HG03064 (cell line): ENCODE results near the gene GOLGA8T.
"Not testable (repeated sequence)": the region's sequence is repeated elsewhere in the genome, so short reads cannot be mapped to it uniquely, and the experiment has no call there.

ENCODE experiments used
- ATAC-seq: cut with Tn5 transposase; IDR thresholded peaks from one replicate; pipeline ENCODE4 v1.9.1; 2021; ENCODE audit warnings: low read depth; ENCODE audit not compliant: unreplicated experiment

Gene GOLGA8T, protein sequence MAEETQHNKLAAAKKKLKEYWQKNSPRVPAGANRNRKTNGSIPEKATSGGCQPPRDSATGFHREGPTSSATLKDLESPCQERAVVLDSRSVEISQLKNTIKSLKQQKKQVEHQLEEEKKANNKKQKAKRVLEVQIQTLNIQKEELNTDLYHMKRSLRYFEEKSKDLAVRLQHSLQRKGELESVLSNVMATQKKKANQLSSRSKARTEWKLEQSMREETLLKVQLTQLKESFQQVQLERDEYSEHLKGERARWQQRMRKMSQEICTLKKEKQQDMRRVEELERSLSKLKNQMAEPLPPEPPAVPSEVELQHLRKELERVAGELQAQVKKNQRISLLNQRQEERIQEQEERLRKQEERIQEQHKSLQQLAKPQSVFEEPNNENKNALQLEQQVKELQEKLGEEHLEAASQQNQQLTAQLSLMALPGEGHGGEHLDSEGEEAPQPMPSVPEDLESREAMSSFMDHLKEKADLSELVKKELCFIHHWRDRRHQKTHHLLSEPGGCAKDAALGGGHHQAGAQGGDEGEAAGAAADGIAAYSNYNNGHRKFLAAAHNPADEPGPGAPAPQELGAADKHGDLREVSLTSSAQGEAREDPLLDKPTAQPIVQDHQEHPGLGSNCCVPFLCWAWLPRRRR

DNA sequence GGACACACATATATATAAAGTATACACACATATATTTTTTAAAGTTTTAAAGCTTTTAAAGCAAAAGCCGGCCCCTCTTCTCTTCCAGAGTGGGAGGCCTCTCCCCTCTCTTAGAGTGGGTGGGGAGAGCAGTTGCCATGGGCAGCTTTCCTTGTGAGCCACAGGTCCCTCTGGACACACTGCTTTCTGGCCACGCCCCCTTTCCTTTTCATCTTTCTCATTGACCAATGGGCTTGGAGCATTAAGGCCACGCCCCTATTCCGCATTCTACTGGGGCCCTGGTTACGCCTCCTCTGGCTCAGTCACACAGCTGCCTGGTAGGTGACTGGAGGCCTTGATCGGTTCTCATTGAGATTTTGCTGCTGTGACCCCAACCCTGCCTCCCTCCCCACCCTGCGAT is at the start of gene GOLGA8T:
Gene GOLGA8T, plus strand, starts transcription at position 301 of the 400 bp plus-strand sequence. Its CDS starts 98 bp downstream, at position 399.
- ATAC-seq: not testable (repeated sequence)

DNA sequence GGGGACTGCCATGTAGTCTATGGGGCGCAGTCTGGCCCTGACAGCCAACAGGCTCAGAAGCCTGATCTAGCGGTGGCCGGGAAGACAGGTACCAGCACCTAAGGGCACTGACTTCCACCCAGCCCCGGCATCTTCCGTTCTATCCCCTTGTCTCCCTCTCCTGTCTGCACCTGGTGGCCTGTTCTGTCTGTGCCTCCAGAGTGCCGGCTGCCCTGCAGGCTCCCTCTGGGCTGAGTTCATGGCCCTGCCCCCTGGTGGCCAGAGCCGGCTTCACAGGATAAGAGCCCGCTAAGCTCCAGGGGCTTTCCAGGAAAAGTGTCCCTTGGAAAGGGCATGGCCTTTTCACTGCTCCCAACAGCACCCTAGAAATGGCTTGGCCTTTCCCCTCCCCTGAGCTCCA is 37.0 kb upstream of the GOLGA8T start:
- not testable (repeated sequence) for ATAC-seq

DNA sequence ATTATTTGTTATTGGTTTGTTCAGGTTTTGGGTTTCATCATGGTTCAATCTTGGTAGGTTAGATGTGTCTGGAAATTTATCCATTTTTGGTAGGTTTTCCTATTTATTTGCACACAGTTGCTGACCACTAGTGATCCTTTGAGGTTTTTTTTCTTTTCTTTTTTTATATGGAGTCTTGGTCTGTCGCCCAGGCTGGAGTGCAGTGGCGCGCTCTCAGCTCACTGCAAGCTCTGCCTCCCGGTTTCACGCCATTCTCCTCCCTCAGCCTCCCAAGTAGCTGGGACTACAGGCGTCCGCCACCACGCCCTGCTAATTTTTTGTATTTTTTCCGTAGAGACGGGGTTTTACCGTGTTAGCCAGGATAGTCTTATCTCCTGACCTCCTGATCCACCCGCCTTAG is 32.0 kb upstream of the GOLGA8T start:
- not testable (repeated sequence) for ATAC-seq

DNA sequence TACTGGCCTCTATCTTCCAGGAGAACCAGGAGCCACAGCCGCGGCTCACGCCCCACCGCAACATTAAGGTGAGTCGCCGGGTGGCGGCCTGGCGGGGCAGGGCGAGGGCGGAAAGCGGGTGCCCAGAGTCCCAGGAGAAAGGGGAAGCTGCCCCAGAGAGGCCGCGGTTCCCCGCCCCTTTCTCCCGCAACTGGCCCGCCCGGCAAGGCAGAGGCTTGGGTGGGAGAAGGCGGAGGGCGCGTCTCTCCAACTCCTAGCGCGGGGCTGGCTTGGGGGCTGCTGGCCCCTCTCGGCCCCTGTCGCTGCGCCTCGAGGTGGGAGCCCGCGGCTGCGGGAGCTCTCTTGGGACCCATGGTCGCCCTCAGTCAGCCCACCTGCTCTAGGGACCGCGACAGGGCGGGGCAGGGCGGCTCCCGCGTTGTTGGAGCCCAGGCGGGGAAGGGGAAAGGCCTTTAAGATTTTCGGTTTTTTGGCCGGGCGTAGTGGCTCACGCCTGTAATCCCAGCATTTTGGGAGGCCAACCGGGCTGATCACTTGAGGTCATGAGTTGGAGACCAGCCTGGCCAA is 30.8 kb upstream of the GOLGA8T start:
- not testable (repeated sequence) for ATAC-seq

DNA sequence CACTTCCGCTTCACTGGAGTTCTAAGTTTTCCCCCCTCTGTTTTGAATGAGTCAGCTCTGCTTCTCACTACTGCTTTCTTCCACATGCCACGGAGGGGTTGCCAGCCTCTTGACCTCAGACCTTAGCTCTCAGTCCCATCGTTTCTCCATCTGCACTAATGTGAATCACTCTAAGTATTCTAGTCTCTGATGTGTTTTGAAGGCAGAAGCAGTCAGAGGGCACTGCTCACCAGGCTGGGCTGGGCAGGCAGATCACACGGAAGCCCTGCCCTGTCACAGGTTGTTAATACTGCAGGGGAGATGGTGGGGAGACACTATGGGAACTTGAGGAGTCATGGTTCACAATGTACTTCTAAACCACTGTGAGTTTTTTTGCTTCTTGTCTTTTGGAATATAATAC is 24.3 kb upstream of the GOLGA8T start:
- not testable (repeated sequence) for ATAC-seq

DNA sequence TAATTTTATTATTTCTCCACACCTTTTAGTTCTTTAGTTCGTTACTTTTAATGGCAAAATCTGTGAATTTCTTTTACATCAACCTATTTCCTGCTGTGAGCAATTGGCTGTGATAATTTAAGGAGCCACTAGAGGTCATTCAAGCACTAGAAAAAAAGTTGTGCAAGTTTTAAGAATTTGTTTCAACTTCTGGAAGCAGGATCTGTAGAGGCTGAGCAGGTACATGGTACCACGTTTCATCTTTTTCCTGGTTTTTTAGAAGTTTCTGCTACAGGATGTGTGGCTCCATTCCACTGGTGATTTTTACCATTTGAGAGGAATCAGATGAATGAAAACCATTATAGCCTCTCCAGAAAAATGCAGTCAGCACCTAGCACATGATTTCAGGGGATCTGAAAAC is 4.8 kb upstream of the GOLGA8T start:
- ATAC-seq: not testable (repeated sequence)

DNA sequence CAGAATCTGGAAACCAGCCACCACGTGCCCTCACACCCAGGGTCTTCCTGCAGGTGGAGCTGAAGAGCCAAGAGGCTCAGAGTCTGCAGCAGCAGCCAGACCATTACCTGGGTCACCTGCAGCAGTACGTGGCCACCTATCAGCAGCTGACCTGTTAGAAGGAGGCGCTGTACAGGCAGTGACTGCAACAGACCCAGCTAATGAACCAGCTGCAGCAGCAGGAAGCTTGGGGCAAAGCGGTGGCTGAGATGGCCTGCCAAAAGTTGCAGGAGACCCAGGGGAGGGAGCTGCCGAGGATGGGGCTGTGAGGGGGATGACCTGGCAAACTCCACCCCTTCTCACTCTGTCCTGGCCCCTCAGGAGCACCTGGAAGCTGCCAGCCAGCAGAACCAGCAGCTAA is 8.4 kb downstream of the GOLGA8T start:
- not testable (repeated sequence) for ATAC-seq

DNA sequence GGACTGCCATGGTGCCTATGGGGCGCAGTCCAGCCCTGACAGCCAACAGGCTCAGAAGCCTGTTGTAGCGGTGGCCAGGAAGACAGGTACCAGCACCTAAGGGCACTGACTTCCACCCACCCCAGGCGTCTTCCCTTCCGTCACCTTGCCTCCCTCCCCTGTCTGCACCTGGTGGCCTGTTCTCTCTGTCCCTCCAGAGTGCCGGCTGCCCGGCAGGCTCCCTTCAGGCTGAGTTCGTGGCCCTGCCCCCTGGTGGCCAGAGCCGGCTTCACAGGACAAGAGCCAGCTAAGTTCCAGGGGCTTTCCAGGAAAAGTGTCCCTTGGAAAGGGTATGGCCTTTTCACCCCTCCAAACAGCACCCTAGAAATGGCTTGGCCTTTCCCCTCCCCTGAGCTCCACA is 15.0 kb downstream of the GOLGA8T start:
- ATAC-seq: not testable (repeated sequence)

DNA sequence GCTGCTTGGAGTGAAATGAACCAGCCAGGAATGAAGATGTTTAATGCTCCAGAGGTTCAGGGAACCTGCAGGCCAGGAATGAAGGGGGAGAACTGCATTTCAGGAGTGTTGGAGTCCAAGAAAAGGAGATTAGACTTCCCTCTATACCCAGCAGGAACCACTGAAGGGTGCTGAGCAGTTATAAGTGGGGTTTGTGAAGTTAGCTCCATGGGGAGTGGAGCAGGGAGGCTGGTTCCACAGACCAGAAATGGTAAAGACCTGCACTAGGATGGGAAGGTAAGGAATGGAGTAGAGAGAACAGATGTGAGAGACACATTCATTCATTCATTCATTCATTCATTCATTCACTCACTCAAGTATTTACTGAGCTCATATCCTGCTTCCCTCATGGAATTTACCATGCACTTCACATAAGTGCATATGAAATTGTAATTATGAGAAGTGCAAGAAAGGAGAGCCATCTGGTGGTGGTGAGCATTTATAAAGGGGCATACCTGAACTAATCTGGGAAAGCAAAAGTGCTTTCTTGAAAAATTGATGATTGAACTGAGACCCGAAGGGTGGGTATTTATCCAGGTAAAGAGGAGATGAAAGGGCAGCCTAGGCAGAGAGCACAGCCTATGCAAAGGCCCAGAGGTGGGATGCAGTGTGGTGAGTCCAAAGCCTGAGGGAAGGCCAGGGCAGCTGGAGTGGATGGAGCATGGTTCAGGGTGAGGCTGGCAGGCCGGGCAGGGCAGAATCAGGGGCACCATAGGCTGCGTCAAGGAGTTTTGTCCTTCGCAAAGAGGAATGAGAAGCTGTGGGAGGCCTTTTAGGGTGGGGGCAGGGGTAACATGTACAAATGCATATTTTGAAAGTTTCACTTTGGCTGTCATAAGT is 27.9 kb downstream of the GOLGA8T start:
- ATAC-seq: not testable (repeated sequence)

DNA sequence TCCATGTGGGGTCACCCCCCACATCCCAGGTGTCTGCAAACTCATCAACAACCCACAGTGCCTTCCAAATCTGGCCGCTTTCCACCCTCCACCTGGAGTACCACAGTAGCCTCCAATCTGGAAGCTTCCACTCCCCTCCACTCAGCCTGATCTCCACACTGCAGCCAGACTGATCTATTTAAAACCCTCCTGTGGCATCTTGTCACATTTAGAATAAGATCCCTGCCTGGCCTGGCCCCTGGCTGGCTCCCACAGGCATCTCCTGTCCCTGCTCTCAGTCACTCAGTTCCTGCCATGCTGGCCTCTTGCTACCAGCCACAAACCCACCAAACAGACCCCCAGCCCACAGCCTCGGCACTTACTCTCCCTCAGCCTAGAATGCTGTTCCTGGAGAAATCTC is 28.9 kb downstream of the GOLGA8T start:
- not testable (repeated sequence) for ATAC-seq

DNA sequence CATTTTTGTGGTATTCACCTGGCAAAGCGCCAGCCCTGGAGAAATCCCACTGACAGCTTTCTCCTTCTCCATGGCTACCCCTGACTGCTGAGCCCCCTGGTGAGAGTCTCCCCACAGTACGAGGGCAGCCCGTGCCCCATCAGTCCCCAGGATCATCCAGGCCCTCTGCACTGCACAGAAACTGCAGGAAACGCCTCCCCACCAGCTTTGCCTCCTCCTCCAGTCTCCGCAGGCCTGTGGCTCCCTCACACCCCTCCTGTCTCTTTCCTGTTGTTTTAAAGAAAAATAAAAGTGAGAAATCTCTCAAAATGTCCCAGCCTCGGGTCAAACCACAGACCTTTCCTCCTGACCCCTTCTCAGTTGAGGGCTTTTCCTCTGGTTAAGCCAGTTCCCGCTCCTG is 29.4 kb downstream of the GOLGA8T start:
- ATAC-seq: not testable (repeated sequence)

DNA sequence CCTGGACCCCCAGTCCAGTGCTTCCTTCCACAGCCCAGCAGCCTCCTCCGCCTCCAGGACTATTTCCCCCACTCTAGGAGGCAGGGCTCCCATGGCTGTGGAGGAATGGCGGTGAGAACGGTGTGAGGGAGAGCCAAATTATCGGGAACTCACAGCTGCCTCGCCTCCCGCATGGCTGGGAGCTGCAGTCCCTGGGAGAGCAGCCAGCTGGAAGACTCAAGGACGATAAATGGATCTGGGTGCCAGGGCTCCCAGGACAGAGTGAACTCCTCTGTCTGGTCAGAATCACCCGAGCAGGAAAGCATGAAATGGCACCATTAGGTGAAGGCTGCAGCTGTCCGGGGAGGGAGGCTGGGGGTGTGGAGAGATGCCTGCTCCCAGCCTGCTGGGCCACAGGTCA is 32.6 kb downstream of the GOLGA8T start:
- not testable (repeated sequence) for ATAC-seq

DNA sequence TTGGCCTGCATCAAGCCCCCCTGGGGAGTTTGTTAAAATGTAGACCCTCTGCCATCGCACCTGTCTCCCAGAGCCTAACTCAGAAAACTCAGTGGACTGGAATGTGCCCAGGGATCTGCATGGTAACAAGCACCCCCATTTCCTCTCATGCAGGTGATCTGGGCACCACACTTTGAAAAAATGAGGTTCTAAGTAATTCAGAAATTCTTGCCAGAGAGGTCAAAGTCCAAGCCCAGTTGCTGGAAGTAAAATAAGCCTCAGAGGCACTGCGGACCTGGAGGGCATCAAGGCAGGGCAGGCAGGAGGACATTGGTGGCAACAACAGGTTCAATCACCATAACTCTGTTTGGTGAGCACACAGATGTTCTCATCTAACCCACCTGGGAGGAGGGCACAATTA is 33.0 kb downstream of the GOLGA8T start:
- ATAC-seq: not testable (repeated sequence)

DNA sequence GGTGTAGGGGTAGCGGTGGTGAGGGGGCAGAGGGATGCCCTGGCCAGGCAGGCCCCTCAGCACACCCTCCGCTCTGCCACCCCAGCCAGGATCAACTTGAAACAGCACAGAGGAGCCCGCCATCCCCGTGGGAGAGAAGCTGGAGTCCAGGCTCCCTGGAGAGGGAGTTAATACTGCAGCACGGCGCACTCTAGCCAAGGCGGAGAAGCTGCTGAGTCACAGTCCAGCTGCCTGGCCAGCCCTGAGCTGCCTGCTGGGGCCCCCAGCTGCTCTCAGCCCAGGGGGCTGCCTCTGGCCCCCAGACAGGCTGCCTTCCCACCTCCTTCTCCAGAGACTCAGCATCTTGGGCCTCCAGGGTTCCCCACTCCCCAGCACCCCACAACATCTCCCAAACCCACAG is 36.6 kb downstream of the GOLGA8T start:
- not testable (repeated sequence) for ATAC-seq

DNA sequence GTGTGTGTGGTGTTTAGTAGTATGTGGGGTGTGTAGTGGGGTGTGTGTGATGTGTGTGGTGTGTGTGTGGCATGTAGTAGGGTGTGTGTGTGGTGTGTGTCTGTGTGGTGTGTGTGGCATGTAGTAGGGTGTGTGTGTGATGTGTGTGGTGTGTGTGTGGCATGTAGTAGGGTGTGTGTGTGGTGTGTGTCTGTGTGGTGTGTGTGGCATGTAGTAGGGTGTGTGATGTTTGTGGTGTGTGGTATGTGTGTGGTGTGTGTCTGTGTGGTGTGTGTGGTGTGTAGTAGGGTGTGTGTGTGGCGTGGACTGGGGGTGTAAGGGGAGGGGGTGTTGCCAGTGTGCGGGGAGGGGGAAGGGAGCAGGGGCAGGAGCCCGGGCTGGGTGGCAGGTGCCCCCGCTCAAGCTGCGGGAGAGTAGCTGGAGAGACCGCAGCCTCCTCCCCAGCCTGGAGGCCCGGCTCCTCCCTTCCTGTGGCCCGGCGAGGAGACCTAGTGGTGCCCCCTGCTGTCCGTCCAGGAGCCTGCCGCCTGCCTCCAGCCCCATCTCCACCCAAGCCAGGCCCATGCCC is 38.3 kb downstream of the GOLGA8T start:
- ATAC-seq: not testable (repeated sequence)

DNA sequence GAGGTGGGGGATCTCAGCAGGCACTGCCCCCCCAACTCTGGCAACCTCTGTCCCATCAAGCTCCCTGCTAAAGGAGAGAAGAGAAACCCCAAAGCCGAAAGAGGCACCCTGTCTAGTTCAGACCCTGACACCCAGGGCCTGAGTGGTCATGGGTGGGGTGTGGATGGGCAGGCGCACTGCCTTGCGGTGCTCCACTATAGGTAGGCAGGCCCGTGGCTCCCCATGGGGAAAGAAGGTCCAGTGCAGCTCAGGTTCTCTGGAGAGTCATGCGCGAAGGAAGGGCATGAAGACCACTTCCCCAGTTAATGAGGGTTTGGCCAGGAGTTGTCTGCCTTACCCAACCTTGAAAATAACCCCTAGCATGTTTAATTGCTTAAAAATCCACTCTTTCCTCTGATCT is 40.4 kb downstream of the GOLGA8T start:
- ATAC-seq: not testable (repeated sequence)

DNA sequence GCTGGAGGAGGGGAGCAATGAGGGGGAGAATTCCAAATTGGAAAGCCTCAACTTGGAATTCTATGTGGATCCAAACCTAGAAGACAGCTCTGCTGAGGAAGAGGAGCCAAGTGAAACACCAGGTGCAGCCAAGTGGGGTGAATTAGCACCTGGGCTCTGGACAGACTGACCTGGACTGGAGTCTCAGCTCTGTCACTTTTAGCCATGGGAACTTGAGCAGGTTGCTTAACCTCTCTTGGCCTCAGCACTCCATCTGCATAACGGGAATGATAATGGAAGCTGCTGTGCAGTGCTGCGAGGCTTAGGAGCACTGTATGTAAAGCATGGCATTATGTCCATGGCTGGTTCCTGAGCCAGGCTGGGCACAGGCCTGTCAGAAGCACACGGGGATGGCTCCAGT is 41.8 kb downstream of the GOLGA8T start:
- ATAC-seq: not testable (repeated sequence)

DNA sequence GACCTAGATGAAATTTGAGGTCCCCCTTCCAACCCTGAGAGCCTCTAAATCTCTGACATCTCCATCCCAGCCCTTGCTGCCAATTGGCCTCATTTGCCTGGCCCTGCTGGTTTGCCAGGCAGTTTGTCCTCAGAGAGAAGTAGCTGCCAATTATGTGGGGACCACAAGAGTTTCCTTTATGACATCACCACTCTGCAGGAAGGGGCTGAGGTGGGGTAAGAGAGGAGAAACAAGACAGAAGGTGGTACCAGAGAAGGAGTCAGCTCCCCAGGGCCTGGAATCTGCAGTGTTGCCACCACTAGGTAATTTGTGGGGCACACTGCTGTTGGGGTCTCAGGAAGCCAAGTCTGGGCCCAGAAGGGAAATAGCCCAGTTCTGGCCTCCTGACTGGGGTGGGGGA is 45.0 kb downstream of the GOLGA8T start:
- ATAC-seq: not testable (repeated sequence)

DNA sequence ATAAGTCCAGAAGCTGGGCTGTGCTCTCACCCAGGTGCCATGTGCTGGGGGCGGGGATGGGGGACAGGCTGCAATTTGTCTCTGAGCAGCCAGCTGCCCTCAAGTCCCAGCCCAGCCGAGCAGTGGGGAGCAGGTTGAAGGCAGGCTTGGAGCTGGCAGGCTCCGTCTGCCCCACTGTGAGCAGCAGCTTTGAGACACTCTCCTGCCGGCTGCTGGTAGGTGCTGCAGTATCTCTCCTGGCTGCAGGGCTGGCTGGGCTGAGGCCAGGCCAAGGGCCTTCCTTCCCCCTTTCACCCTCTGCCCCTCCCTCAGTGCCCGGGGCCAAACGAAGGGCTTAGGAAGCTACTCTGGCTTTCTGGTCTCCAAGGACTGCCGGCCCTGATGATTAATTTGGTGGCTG is 50.6 kb downstream of the GOLGA8T start:
- not testable (repeated sequence) for ATAC-seq

DNA sequence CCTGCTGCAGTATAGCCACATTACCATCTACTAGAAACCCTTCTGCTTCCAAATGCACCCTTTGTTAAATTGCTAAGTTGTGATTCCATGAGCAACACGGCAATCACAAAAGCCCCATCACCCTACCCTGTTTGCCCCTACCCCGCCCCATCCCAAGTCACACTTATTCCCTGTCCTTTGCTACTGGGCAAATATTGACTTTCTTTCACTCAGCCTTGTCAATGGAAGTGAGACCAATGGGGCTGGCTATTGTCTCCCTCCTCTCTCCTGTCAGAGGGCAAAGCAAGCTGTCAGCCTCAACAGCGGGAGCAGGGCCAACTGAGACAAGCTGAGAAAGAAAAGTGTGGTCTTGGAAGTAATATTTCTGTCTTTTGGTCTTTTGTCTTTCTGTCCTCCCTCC is 52.6 kb downstream of the GOLGA8T start:
- not testable (repeated sequence) for ATAC-seq
